HG03460 (cell line): ENCODE results near the gene ZNF277.

ENCODE experiments used
- ATAC-seq: cut with Tn5 transposase; IDR thresholded peaks from one replicate; pipeline ENCODE4 v1.9.1; 2021; ENCODE audit not compliant: unreplicated experiment

ZNF277 gene

GRCh38 chr7:112206238-112206990 lies at the start of gene ZNF277, which contains the start of gene DOCK4:
ZNF277 (plus strand) TSS chr7:112206695; CDS start chr7:112206717, 22 bp downstream.
DOCK4 (minus strand) TSS chr7:112206399; CDS start chr7:112206138, 261 bp downstream.
- peak; percentile 97 for ATAC-seq

GRCh38 chr7:112157072-112157471 lies 49.4 kb upstream of the ZNF277 start:
- no peak for ATAC-seq

- ATAC-seq = no peak
Observed at GRCh38 chr7:112159351-112159750, 47.1 kb upstream of the ZNF277 start.

- no peak for ATAC-seq
Observed at GRCh38 chr7:112160130-112160770, 46.2 kb upstream of the ZNF277 start.

- ATAC-seq = no peak
Observed at GRCh38 chr7:112160771-112161150, 45.7 kb upstream of the ZNF277 start.

- ATAC-seq = no peak
Observed at GRCh38 chr7:112161253-112162141, 45.0 kb upstream of the ZNF277 start.

GRCh38 chr7:112162142-112162766 lies 44.2 kb upstream of the ZNF277 start:
- no peak for ATAC-seq

GRCh38 chr7:112162784-112163506 lies 43.5 kb upstream of the ZNF277 start:
- ATAC-seq = no peak

GRCh38 chr7:112167147-112167546 lies 39.3 kb upstream of the ZNF277 start:
- no peak for ATAC-seq

- ATAC-seq = no peak
Observed at GRCh38 chr7:112168915-112169314, 37.6 kb upstream of the ZNF277 start.

GRCh38 chr7:112171673-112172072 lies 34.8 kb upstream of the ZNF277 start:
- ATAC-seq = no peak

GRCh38 chr7:112172870-112173567 lies 33.5 kb upstream of the ZNF277 start:
- ATAC-seq = no peak

GRCh38 chr7:112173568-112173905 lies 33.0 kb upstream of the ZNF277 start:
- no peak for ATAC-seq

- ATAC-seq = no peak
Observed at GRCh38 chr7:112174192-112174591, 32.3 kb upstream of the ZNF277 start.

- no peak for ATAC-seq
Observed at GRCh38 chr7:112176241-112176640, 30.3 kb upstream of the ZNF277 start.

- ATAC-seq = no peak
Observed at GRCh38 chr7:112176693-112177415, 29.6 kb upstream of the ZNF277 start.

- ATAC-seq = no peak
Observed at GRCh38 chr7:112180223-112180622, 26.3 kb upstream of the ZNF277 start.

- no peak for ATAC-seq
Observed at GRCh38 chr7:112182749-112183148, 23.7 kb upstream of the ZNF277 start.

- ATAC-seq = no peak
Observed at GRCh38 chr7:112183266-112183665, 23.2 kb upstream of the ZNF277 start.
